GM13976 (cell line): ENCODE results near the gene LINC01488.

ENCODE experiments used
- DNase-seq: peaks from one replicate; pipeline ENCODE4 v3.0.0; 2012; ENCODE audit warnings: low spot score
- CTCF ChIP-seq: IDR thresholded peaks from 2 replicates; pipeline ENCODE4 v1.5.1; 2012; ENCODE audit warnings: borderline replicate concordance, mild to moderate bottlenecking; ENCODE audit not compliant: insufficient read depth; ENCODE audit errors: extremely low read depth, missing control alignments, control extremely low read depth
- in situ Hi-C: fragments of 300-500 bp; cut with MboI; formaldehyde crosslinking; loops from one replicate; pipeline ENCODE4 v1.12.0; 2022; ENCODE audit warnings: low sequenced_read_pairs, mixed read lengths, inconsistent platforms; ENCODE audit not compliant: unreplicated experiment

The LINC01488 gene

GRCh38 chr11:69476509-69476961 lies 4.9 kb upstream of the LINC01488 start:
- in situ Hi-C loops = no loop called here
- DNase-seq = no peak
- no peak for TF ChIP-seq CTCF

- in situ Hi-C loops = no loop called here
- TF ChIP-seq CTCF = no peak
- DNase-seq = no peak
Observed at GRCh38 chr11:69477086-69477485, 4.4 kb upstream of the LINC01488 start.

GRCh38 chr11:69479591-69480271 lies 1.7 kb upstream of the LINC01488 start:
- TF ChIP-seq CTCF = no peak
- in situ Hi-C loops = no loop called here
- DNase-seq = no peak

GRCh38 chr11:69480547-69481392 lies 693 bp upstream of the LINC01488 start:
- in situ Hi-C loops = no loop called here
- no peak for DNase-seq
- TF ChIP-seq CTCF = no peak

GRCh38 chr11:69482322-69482721 lies 859 bp downstream of the LINC01488 start:
- in situ Hi-C loops = no loop called here
- DNase-seq = no peak
- no peak for TF ChIP-seq CTCF

GRCh38 chr11:69483170-69483569 lies 1.7 kb downstream of the LINC01488 start:
- TF ChIP-seq CTCF = no peak
- no peak for DNase-seq
- in situ Hi-C loops = no loop called here
